ENCODE measurements around the gene ATP2B2. TPM values are rescaled to one million over a fixed set of nuclear protein-coding genes. Genes with fewer than 3 reads are reported as not detected.

The ATP2B2 gene
- total and polyA plus RNA-seq, 10 of the 15 experiments (the other 5 are each of a cell fraction or from before 2014, with no cell fraction given): 0.04 TPM; not detected in 9

- TF ChIP-seq PKNOX1 (IDR thresholded peaks at IDR 0.05) (no peak), E4F1 (IDR thresholded peaks at IDR 0.05; ENCODE audit: borderline replicate concordance, partially characterized antibody) (no peak), MEF2A (IDR thresholded peaks at IDR 0.05; ENCODE audit: insufficient read depth, low read depth, low read length) (no peak), YBX1 (IDR thresholded peaks at IDR 0.05) (no peak), ZBED1 (IDR thresholded peaks at IDR 0.05; ENCODE audit: borderline replicate concordance) (no peak), CUX1 (IDR thresholded peaks at IDR 0.05; ENCODE audit: insufficient replicate concordance, low read depth, low read length) (no peak), MYB (IDR thresholded peaks at IDR 0.05; ENCODE audit: borderline replicate concordance, low read depth, low read length) (no peak), EED (IDR thresholded peaks at IDR 0.05; ENCODE audit: low read depth) (no peak)
These were observed 153.1 kb downstream of the ATP2B2 start (continued) for GRCh38 chr3:10352146-10352911.
